Stomach (tissue), 9 donors: ENCODE results near the gene OR10AD1. TPM values are rescaled to one million over a fixed set of nuclear protein-coding genes. Genes with fewer than 3 reads are reported as not detected.

Experiments
- DNase-seq, 2 donors: peaks; one replicate each; pipeline versions ENCODE4 v3.0.0 to v3.0.0-alpha.2; 2013 to 2019
- H3K27ac ChIP-seq, 5 donors: fragments of 200-600 bp in 4 of 5; sonication (generic) in 4 of 5; one replicate each; pipeline ENCODE4 v1.5.1; 2013 to 2019; ENCODE audit warnings: mild to moderate bottlenecking in 1 of 5, moderate library complexity in 1 of 5
- H3K27me3 ChIP-seq, 3 donors: fragments of 200-600 bp; sonication (generic); one replicate each; pipeline ENCODE4 v1.5.1; 2017 to 2019; ENCODE audit warnings: mixed run types in 1 of 3
- H3K36me3 ChIP-seq, 4 donors: fragments of 200-600 bp; sonication (generic); 1 replicate in 3 of 4; 2 replicates in 1 of 4; pipeline ENCODE4 v1.5.1; 2016 to 2019
- H3K4me1 ChIP-seq, 4 donors: fragments of 200-600 bp; sonication (generic); one replicate each; pipeline ENCODE4 v1.5.1; 2016 to 2019
- H3K4me3 ChIP-seq, 4 donors: fragments of 200-600 bp; sonication (generic) in 3 of 4; one replicate each; pipeline ENCODE4 v1.5.1; 2016 to 2019; ENCODE audit warnings: mild to moderate bottlenecking in 1 of 4
- H3K9me3 ChIP-seq, 4 donors: fragments of 200-600 bp; sonication (generic); one replicate each; pipeline ENCODE4 v1.5.1; 2016 to 2019
- CTCF ChIP-seq, 7 experiments: fragments of 450-650 bp in 4 of 7; fragments of 200-600 bp in 3 of 7; sonication (generic) in 3 of 7; IDR thresholded peaks; one replicate each; pipeline ENCODE4 v1.5.1; 2016 to 2019; ENCODE audit warnings: antibody characterized with exemption in 7 of 7, control low read depth in 2 of 7, mild to moderate bottlenecking in 1 of 7
- EP300 ChIP-seq: sonication (generic); formaldehyde crosslinking; IDR thresholded peaks from one replicate; pipeline ENCODE4 v1.6.1; 2017; ENCODE audit warnings: antibody characterized with exemption
- POLR2A ChIP-seq, 4 donors: fragments of 450-650 bp; IDR thresholded peaks; one replicate each; pipeline ENCODE4 v1.6.1; 2016; ENCODE audit warnings: antibody characterized with exemption in 4 of 4, control low read depth in 2 of 4, mild to moderate bottlenecking in 1 of 4, moderate library complexity in 1 of 4
- POLR2AphosphoS5 ChIP-seq, 3 donors: sonication (generic); formaldehyde crosslinking; IDR thresholded peaks; one replicate each; pipeline ENCODE4 v1.6.1; 2016; ENCODE audit warnings: antibody characterized with exemption in 3 of 3
- WGBS, 5 donors: extraction: QIAGEN DNeasy Blood & Tissue Kit in 3 of 5; methylation state at CpG; one replicate each; pipeline versions ENCODE4 v1.1.5 to v1.1.7; 2013 to 2018; 5-methylcytosine and 5-hydroxymethylcytosine counted together
- intact Hi-C: fragments of 100-400 bp; cut with DNase I; formaldehyde crosslinking; loops from one replicate; pipeline ENCODE4 v1.15.1; 2023; ENCODE audit warnings: low total_unique reads
- polyA plus RNA-seq, 3 donors: library from polyadenylated mRNA; stranded (reverse); fragments of 200-250 nt; gene quantifications; one replicate each; pipeline ENCODE4 v1.2.3, GENCODE V29; 2013
- total RNA-seq, 5 donors: library from RNA; depleted of rRNA; stranded (reverse); fragments of >200 nt; gene quantifications; one replicate each; pipeline versions ENCODE4 v1.1.0 to v1.2.3, GENCODE V29; 2014 to 2016
- donor health status: healthy with polysubstance abuse.
- donor health status: Bipolar disorder and iron deficiency.
- donor health status: healthy.

The OR10AD1 gene
- total and polyA plus RNA-seq, 8 donors, result not detected

- no peak overlapping the region for H3K4me3 ChIP-seq
- no peak overlapping the region for H3K27ac ChIP-seq
- no peaks in the 10 kb centered on the region for H3K9me3 ChIP-seq
- no peaks in the 10 kb centered on the region for H3K36me3 ChIP-seq
- DNase-seq, result peak in 1 of 2 donors; percentile 54
- intact Hi-C loops, result no loop called here
- H3K27me3 ChIP-seq, result peaks cover 0 to 78% (median 21%) of the 10 kb centered on the region in 3 donors
- WGBS, 5 donors, result 85 to 100% (median 97%) methylated on average over 1 of the region's 1 CpG
- H3K4me1 ChIP-seq, result peaks cover 9 to 24% (median 20%) of the 10 kb centered on the region in 4 donors
- no peak for TF ChIP-seq EP300
- TF ChIP-seq POLR2AphosphoS5 (IDR thresholded peaks at IDR 0.05), result no peak
- TF ChIP-seq CTCF (IDR thresholded peaks at IDR 0.05), result no peak
- no peak for TF ChIP-seq POLR2A (IDR thresholded peaks at IDR 0.05)
Observed at GRCh38 chr12:48179466-48179865, 23.6 kb downstream of the OR10AD1 start.

GRCh38 chr12:48177982-48178381 lies 25.1 kb downstream of the OR10AD1 start:
- H3K36me3 ChIP-seq, result no peaks in the 10 kb centered on the region
- WGBS, 5 donors, result 49 to 70% (median 63%) methylated on average over 4 of the region's 4 CpGs
- H3K27ac ChIP-seq, result no peak overlapping the region
- H3K9me3 ChIP-seq, result no peaks in the 10 kb centered on the region
- H3K27me3 ChIP-seq, result peaks cover 0 to 63% (median 8%) of the 10 kb centered on the region in 3 donors
- no peak for DNase-seq
- H3K4me3 ChIP-seq, result no peak overlapping the region
- intact Hi-C loops, result no loop called here
- TF ChIP-seq CTCF (IDR thresholded peaks at IDR 0.05), result no peak
- no peak for TF ChIP-seq POLR2A (IDR thresholded peaks at IDR 0.05)
- no peak for TF ChIP-seq EP300
- no peak for TF ChIP-seq POLR2AphosphoS5 (IDR thresholded peaks at IDR 0.05)
- H3K4me1 ChIP-seq, result peaks cover 0 to 9% (median 5%) of the 10 kb centered on the region in 4 donors

GRCh38 chr12:48176417-48176751 lies 26.7 kb downstream of the OR10AD1 start:
- H3K4me1 ChIP-seq, result no peaks in the 10 kb centered on the region
- H3K36me3 ChIP-seq, result no peaks in the 10 kb centered on the region
- no peak overlapping the region for H3K4me3 ChIP-seq
- peaks cover 0 to 47% (median 2%) of the 10 kb centered on the region in 3 donors for H3K27me3 ChIP-seq
- no peak overlapping the region for H3K27ac ChIP-seq
- no peak for DNase-seq
- intact Hi-C loops, result no loop called here
- TF ChIP-seq EP300, result no peak
- TF ChIP-seq POLR2AphosphoS5 (IDR thresholded peaks at IDR 0.05), result no peak
- no peak for TF ChIP-seq POLR2A (IDR thresholded peaks at IDR 0.05)
- TF ChIP-seq CTCF (IDR thresholded peaks at IDR 0.05), result no peak
- no peaks in the 10 kb centered on the region for H3K9me3 ChIP-seq

GRCh38 chr12:48175613-48176416 lies 27.3 kb downstream of the OR10AD1 start:
- 52 to 61% (median 60%) methylated on average over 3 of the region's 3 CpGs for WGBS, 5 donors
- H3K36me3 ChIP-seq, result no peaks in the 10 kb centered on the region
- intact Hi-C loops, result no loop called here
- H3K4me1 ChIP-seq, result no peaks in the 10 kb centered on the region
- peaks cover 0 to 42% (median 0%) of the 10 kb centered on the region in 3 donors for H3K27me3 ChIP-seq
- TF ChIP-seq EP300 (no peak), POLR2AphosphoS5 (IDR thresholded peaks at IDR 0.05) (no peak), POLR2A (IDR thresholded peaks at IDR 0.05) (no peak), CTCF (IDR thresholded peaks at IDR 0.05) (no peak)
- no peak overlapping the region for H3K27ac ChIP-seq
- DNase-seq, result no peak
- H3K4me3 ChIP-seq, result no peak overlapping the region
- no peaks in the 10 kb centered on the region for H3K9me3 ChIP-seq
